Measurements from ENCODE around the gene AKAP9. TPM values are rescaled to one million over a fixed set of nuclear protein-coding genes. Genes with fewer than 3 reads are reported as not detected.
"Not testable (repeated sequence)": the region's sequence is repeated elsewhere in the genome, so short reads cannot be mapped to it uniquely, and the experiment has no call there.

The AKAP9 gene
- total RNA-seq, 1 donor: 86.3 TPM

DNA sequence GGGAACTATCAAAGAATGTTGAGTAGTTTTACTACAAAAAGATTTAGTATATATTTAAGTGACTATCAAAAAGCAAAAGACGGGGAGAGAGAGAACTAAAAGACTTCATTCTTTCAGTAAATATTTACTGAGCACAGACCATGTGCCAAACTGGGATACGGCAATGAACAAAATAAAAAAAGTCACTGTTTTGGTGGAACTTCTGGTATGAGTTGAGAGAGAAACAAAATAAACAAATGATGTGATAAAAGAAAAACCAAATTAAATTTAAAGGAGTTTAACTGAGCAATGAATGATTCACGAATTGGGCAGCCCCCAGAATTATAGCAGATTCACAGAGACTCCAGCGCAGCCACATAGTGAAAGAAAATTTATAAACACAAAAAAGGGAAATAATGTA is 17.8 kb upstream of the AKAP9 start:
- Histone ChIP-seq H3K27me3 (ENCODE audit: insufficient read depth, low read length) (no peaks in the 10 kb centered on the region), H3K9me3 (ENCODE audit: low read depth, low read length) (no peaks in the 10 kb centered on the region), H3K4me1 (ENCODE audit: insufficient read depth, low read length) (no peaks in the 10 kb centered on the region), H3K4me3 (ENCODE audit: low read length) (no peak overlapping the region)

DNA sequence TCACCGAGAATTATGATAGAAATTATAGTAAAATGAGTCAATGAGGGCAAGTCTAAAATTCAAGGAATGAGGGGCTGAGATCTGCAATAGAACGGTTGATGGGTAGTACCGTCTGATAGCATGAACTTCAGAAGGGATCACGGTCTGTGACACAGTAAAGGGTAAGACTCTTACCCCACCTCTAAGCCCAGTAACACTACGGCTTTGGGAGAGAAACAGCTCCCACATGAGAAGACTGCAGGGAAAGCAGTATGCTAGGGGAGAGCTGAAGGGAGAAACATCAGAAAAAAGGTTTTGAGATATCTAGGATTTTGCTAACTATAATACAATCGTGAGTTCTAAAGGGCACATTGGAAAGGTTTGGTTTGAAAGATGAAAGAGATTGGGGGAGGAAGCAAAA is 12.8 kb upstream of the AKAP9 start:
- Histone ChIP-seq H3K9me3 (ENCODE audit: low read depth, low read length) (no peaks in the 10 kb centered on the region), H3K27me3 (ENCODE audit: insufficient read depth, low read length) (no peaks in the 10 kb centered on the region), H3K4me1 (ENCODE audit: insufficient read depth, low read length) (no peaks in the 10 kb centered on the region), H3K4me3 (ENCODE audit: low read length) (no peak overlapping the region)

DNA sequence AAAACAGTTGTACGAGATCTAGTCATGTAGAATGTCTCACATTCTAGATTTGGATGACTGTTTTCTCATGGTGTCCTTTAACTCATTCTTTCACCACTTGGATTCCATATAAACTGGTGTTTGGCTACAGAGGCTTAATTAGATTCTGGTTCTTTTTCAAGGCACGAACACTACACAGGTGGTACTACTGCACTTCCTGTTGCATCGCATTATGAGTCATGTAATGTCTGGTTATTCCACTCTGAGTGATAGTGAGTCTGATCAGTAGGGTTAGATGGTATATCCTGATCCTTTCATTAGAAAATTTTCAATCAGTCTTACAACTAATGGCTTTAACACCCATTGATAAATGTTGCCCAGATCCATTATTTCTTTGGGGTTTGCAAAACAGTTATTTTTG is 11.2 kb upstream of the AKAP9 start:
- no peaks in the 10 kb centered on the region for H3K4me1 ChIP-seq (ENCODE audit: insufficient read depth, low read length)
- H3K9me3 ChIP-seq (ENCODE audit: low read depth, low read length): no peaks in the 10 kb centered on the region
- no peaks in the 10 kb centered on the region for H3K27me3 ChIP-seq (ENCODE audit: insufficient read depth, low read length)
- H3K4me3 ChIP-seq (ENCODE audit: low read length): no peak overlapping the region

DNA sequence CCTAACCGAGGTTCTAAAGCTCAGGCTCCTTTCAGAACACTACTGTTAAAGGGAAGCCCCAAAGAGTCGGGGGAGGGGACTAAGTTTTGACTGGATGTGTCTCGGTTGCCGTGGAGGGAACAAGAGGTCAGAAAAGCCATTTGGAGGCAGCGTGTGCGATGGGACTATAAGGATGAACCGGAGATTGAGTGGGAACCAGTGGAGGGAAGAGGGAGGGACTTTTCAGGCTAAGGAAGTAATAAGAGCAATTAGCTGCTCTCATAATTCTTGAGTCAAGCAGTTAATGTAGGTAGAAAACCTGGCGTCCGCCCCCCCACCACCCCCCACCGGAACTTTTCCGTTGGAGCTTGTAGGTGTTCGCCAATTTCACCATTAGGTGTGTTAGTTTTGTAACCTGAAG is 491 bp upstream of the AKAP9 start:
- H3K4me3 ChIP-seq (ENCODE audit: low read length): peak overlapping the region; percentile 85

DNA sequence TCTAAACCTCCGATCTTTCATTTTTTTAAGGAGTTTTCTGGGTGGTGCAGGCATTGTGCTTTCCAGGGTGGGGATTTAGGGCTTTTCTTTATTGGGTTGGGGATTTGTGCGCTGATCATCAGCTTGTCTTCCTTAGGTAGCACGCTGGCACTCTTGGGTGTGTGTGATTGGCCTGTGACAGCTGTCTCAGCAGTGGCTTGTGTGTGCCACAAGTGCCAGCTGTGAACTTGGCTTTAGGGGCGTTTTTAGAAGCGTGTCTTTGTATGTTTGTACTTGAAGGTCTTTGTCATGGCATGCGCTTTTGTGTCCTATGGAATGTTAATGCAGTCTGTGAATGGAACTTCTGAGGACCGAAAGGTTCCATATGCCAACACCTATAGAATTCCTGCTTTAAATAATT is 788 bp downstream of the AKAP9 start:
- Histone ChIP-seq H3K27me3 (ENCODE audit: insufficient read depth, low read length) (no peaks in the 10 kb centered on the region), H3K4me3 (ENCODE audit: low read length) (peak overlapping the region; percentile 85)

More for the DNA sequence above, 491 bp upstream of the AKAP9 start:
- Histone ChIP-seq H3K9me3 (ENCODE audit: low read depth, low read length) (no peaks in the 10 kb centered on the region), H3K27me3 (ENCODE audit: insufficient read depth, low read length) (no peaks in the 10 kb centered on the region), H3K4me1 (ENCODE audit: insufficient read depth, low read length) (peaks cover 29% of the 10 kb centered on the region)

DNA sequence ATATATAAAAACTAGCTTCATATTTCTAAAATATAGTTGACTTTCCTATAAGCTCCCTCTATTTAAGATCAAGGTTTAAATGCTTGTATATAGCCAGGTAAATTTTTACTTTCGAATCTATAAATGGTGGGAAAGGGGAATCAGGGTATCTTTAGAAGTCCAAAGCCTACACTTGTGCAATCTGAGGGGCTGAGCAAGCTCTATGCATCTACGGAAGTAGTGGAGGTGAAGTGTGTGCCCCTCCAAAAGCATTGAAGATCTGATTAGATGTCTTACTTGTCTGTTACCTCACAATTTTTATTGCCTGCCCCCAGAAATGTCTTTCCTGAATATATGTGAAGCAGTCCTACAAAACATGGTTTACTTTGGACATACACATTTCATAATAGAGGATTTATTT is 1.6 kb downstream of the AKAP9 start:
- Histone ChIP-seq H3K9me3 (ENCODE audit: low read depth, low read length) (no peaks in the 10 kb centered on the region), H3K4me3 (ENCODE audit: low read length) (no peak overlapping the region), H3K27me3 (ENCODE audit: insufficient read depth, low read length) (no peaks in the 10 kb centered on the region), H3K4me1 (ENCODE audit: insufficient read depth, low read length) (peaks cover 41% of the 10 kb centered on the region)

More for the DNA sequence above, 788 bp downstream of the AKAP9 start:
- no peaks in the 10 kb centered on the region for H3K9me3 ChIP-seq (ENCODE audit: low read depth, low read length)
- H3K4me1 ChIP-seq (ENCODE audit: insufficient read depth, low read length): peaks cover 40% of the 10 kb centered on the region

DNA sequence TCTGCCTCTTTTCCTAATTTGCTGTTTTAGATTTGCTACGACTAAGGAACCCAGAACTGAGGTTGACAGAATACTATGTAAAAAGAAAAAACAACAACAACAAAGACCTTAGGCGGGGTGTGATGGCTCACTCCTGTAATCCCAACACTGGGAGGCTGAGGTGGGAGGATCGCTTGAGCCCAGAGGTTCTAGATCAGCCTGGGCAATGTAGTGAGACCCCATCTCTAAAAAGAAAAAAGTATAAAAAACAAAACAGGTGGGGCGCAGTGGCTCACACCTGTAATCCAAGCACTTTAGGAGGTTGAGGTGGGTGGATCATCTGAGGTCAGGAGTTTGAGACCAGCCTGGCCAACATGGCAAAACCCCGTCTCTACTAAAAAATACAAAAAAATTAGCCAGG is 4.3 kb downstream of the AKAP9 start:
- not testable (repeated sequence) for H3K9me3 ChIP-seq (ENCODE audit: low read depth, low read length); H3K4me3 ChIP-seq (ENCODE audit: low read length); H3K27me3 ChIP-seq (ENCODE audit: insufficient read depth, low read length)
- peaks cover 40% of the 10 kb centered on the region for H3K4me1 ChIP-seq (ENCODE audit: insufficient read depth, low read length)

DNA sequence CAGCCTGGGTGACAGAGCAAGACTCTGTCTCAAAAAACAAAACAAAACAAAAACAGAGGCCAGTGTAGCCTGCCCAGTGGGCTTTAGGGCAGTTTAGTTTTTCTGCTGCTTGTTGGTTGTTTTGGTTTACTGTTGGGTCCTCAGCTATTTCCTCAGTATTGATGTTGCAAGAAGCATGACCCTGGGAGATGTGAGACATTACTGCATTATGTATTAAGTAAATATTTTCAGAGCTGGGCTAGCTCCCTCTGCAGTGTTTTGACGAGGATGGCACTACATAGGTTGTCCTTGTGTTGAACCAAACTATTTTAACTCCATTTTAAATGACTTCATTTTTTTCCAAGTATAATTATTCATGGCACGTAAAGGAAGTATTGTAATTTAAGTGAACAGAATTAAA is 4.8 kb downstream of the AKAP9 start:
- Histone ChIP-seq H3K9me3 (ENCODE audit: low read depth, low read length) (no peaks in the 10 kb centered on the region), H3K4me1 (ENCODE audit: insufficient read depth, low read length) (peaks cover 36% of the 10 kb centered on the region), H3K4me3 (ENCODE audit: low read length) (no peak overlapping the region), H3K27me3 (ENCODE audit: insufficient read depth, low read length) (no peaks in the 10 kb centered on the region)

DNA sequence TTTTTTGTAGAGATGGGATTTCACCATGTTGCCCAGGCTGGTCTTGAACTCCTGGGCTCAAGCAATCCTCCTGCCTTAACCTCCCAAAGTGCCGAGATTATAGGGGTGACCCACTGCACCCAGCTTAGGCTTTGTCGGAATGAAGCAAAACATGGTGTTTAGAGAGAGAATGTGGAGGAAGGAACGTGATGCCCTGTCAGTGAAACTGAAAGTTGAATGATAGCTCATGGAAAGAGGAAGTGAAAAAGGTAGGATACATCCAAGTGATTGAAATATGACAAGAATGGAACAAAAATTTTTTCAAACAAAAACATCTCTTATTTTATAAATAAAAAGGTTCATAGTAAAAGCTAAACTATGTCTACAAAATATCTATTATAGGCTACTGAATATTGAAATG is 5.9 kb downstream of the AKAP9 start:
- no peaks in the 10 kb centered on the region for H3K9me3 ChIP-seq (ENCODE audit: low read depth, low read length)
- peaks cover 32% of the 10 kb centered on the region for H3K4me1 ChIP-seq (ENCODE audit: insufficient read depth, low read length)
- H3K4me3 ChIP-seq (ENCODE audit: low read length): no peak overlapping the region
- no peaks in the 10 kb centered on the region for H3K27me3 ChIP-seq (ENCODE audit: insufficient read depth, low read length)

DNA sequence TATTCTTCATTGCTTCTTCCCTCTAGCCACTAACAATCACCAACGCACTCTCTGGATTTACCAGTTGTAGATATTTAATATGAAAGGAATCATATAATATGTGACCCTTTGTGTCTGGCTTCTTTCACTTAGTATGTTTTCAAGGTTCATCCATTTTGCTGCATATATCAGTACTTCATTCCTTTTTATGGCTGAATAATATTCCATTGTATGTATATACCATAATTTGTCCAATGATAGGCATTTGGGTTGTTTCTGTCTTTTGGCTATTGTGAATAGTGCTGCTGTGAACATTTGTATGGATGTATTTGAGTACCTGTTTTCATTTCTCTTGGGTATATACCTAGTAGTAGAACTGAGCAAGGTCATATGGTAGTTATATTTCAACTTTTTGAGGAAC is 7.3 kb downstream of the AKAP9 start:
- Histone ChIP-seq H3K4me1 (ENCODE audit: insufficient read depth, low read length) (peaks cover 19% of the 10 kb centered on the region), H3K4me3 (ENCODE audit: low read length) (no peak overlapping the region), H3K27me3 (ENCODE audit: insufficient read depth, low read length) (no peaks in the 10 kb centered on the region), H3K9me3 (ENCODE audit: low read depth, low read length) (no peaks in the 10 kb centered on the region)

DNA sequence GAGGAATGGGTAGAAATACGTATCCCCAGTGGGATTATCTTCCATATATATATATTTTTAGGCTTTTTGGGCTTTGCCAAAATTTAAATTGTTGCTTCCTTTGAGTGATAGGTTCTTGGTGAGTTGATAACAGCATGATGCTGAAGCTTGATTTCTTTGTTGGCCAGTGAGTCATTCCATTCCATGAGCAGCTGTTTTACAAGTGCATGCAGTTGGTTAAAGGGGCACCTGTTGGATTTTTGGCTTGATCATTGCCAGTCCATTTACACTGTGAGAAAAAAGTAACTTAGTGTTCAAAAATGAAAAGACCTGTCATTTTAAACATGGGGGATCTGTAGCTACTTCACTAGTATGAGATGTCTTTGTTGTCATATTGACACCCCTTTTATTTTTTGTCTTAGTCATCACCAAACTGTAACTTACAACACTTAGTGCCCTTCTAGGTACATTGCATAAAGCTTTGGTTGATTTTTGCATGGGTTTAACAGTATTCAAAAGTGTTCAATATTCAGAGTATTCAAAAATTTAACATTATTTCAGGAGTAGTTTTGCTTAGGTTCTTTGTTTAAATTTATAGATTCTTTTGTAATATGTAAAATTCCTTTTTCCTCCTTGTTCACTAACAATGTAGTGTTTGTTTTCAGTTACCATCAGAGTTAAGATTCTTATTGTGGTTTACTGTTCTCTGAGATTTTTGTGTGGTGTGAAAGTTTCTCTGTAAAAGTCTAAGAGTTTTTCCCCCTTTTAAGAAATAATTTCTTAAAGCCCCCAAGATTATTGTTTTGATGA is 8.8 kb downstream of the AKAP9 start:
- no peak overlapping the region for H3K4me3 ChIP-seq (ENCODE audit: low read length)
- no peaks in the 10 kb centered on the region for H3K27me3 ChIP-seq (ENCODE audit: insufficient read depth, low read length)
- peaks cover 19% of the 10 kb centered on the region for H3K4me1 ChIP-seq (ENCODE audit: insufficient read depth, low read length)
- H3K9me3 ChIP-seq (ENCODE audit: low read depth, low read length): no peaks in the 10 kb centered on the region

DNA sequence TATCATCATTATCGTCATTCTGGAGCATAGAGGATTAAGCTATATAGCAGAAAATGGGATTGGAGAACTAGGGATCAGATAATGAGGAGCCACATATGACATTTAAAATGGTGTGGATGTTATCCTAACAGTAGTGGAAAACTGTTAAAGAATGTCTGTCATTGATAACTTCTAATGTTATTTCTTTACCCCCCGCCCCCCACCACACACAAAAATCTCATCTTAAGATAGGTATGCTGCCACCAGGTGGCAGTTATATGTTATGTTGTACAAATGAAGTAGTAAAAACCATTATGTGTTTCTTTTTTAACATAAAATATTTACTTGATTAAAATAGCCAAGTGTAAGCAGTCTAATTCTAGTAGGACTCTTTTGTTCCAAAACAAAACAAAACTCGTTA is 13.0 kb downstream of the AKAP9 start:
- H3K4me3 ChIP-seq (ENCODE audit: low read length): no peak overlapping the region
- H3K27me3 ChIP-seq (ENCODE audit: insufficient read depth, low read length): no peaks in the 10 kb centered on the region
- no peaks in the 10 kb centered on the region for H3K9me3 ChIP-seq (ENCODE audit: low read depth, low read length)
- peaks cover 3% of the 10 kb centered on the region for H3K4me1 ChIP-seq (ENCODE audit: insufficient read depth, low read length)

DNA sequence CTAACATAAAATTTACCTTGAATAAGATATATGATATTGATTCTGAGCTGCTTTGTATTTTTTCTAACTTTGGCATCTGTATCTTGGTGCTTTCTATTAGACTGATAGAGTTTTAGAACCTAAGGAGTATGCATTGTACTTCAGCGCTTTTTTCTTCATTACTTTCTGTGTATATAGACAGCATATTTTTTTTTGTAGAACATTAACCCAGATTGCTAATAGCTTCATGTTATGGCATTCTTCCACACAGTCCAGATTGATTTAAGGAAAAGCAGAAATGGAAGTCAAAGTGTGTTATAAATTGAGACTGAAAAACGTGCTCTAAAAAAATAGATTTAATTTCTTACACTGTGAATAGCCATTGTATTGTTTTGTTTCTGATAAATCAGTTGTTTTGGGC is 15.8 kb downstream of the AKAP9 start:
- not testable (repeated sequence) for H3K9me3 ChIP-seq (ENCODE audit: low read depth, low read length); H3K4me3 ChIP-seq (ENCODE audit: low read length); H3K27me3 ChIP-seq (ENCODE audit: insufficient read depth, low read length); H3K4me1 ChIP-seq (ENCODE audit: insufficient read depth, low read length)

DNA sequence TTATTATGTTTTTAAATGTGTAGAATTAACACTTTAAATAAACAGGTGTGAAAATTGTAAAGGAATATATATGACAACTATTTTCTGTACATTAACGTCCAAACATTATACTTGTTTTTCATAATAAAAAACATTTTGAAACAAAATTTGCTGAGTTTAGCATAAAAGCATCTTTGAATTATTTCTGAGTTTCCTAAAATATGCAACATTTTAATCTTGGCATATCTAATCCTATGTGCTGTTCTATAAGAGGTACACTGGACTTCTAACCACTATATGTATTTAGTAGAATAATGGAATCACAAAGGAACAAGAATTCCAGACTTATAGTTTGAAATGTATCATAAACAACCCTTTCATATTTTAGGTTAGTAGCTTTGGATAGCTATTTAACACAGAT is 16.6 kb downstream of the AKAP9 start:
- Histone ChIP-seq H3K9me3 (ENCODE audit: low read depth, low read length) (no peaks in the 10 kb centered on the region), H3K4me3 (ENCODE audit: low read length) (no peak overlapping the region), H3K27me3 (ENCODE audit: insufficient read depth, low read length) (no peaks in the 10 kb centered on the region), H3K4me1 (ENCODE audit: insufficient read depth, low read length) (no peaks in the 10 kb centered on the region)

DNA sequence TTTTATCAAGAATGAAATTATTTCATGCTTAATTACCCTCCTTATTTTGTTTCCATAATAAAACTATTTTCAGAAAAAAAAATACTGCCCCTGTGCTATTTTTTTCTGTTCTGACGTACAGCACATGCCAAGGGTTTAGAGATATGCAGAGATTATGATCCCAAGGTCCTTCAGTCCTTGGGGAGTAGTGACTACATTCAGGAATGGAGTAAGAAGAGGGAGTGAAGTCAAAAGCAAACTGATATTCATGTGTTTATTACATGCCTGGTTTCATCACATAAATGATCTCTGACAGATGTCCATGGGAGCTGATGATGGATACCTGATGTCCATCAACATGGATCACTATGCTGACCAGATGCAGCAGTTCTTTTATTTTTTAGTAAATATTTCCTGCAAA is 17.2 kb downstream of the AKAP9 start:
- Histone ChIP-seq H3K4me1 (ENCODE audit: insufficient read depth, low read length) (no peaks in the 10 kb centered on the region), H3K27me3 (ENCODE audit: insufficient read depth, low read length) (no peaks in the 10 kb centered on the region), H3K4me3 (ENCODE audit: low read length) (no peak overlapping the region), H3K9me3 (ENCODE audit: low read depth, low read length) (no peaks in the 10 kb centered on the region)

DNA sequence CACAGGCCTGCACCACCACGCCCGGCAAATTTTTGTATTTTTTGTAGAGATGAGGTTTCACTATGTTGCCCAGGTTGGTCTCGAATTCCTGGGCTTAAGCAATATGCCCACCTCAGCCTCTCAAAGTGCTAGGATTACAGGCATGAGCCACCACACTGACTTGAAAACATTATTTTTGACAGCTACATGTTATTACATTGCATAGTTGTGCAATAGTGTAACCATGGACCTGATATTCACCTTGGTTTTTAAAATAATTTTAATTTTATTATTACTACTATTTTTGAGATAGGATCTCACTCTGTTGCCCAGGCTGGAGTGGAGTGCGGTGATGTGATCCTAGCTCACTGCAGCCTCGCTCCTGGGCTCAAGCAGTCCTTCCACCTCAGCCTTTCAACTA is 18.4 kb downstream of the AKAP9 start:
- H3K4me1 ChIP-seq (ENCODE audit: insufficient read depth, low read length): no peaks in the 10 kb centered on the region
- H3K27me3 ChIP-seq (ENCODE audit: insufficient read depth, low read length): no peaks in the 10 kb centered on the region
- no peaks in the 10 kb centered on the region for H3K9me3 ChIP-seq (ENCODE audit: low read depth, low read length)
- no peak overlapping the region for H3K4me3 ChIP-seq (ENCODE audit: low read length)

Data from mononuclear cell (primary cell).